GM11168 (cell line): Measurements from ENCODE around the gene MAP6.

Source experiments
- in situ Hi-C: fragments of 300-500 bp; cut with MboI; formaldehyde crosslinking; loops from one replicate; pipeline ENCODE4 v1.12.0; 2022; ENCODE audit warnings: low sequenced_read_pairs; ENCODE audit not compliant: unreplicated experiment

MAP6 gene

DNA sequence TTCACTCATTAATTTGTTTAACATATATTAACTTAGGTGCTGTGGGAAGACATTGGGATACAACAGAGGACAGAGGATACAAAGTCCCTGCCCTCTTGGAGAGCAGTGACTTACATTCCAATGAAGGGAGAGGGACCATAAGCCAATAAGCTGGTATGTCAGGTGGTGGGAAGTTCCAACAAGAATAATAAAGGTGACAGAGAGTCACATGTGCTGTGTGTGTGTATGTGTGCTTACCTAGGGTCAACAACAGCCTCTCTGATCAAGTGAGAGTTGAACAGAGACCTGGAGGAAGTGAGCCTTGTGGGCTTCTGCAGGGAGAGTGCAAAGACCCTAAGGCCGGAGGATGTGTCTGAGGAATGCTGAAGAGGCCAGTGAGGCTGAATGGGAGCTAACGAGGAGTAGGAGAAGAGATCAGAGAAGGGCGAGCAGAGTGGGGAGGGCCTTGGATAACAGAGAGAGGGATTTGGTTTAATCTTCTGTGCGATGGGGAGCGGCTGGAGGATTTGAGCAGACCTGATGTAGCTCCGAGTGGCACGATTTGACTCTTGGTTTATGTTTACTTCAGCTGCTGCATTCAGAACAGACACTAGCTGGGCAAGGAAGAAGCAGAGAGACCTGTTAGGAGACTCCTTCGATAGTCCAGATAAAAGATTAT, 35.3 kb downstream of the MAP6 start:
- in situ Hi-C loops, result no loop called here

DNA sequence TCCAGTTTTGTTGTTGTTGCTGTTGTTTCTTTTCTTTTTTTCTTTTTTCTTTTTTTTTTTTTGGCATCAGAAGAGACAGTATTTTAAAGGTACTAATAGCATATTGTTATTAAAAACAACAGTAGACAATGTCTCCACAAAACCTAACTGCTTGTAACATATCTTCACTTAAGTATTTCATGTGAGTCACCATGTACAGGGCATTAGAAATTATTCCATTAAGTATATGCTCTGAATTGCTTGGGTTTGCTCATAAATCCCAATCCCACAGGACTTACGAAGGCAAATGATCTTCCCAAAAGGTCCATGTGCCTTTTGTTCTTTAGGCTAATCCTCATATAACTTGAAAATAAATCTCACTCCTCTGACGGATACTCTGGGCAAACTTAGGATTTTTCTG, 35.9 kb downstream of the MAP6 start:
- in situ Hi-C loops, result no loop called here

DNA sequence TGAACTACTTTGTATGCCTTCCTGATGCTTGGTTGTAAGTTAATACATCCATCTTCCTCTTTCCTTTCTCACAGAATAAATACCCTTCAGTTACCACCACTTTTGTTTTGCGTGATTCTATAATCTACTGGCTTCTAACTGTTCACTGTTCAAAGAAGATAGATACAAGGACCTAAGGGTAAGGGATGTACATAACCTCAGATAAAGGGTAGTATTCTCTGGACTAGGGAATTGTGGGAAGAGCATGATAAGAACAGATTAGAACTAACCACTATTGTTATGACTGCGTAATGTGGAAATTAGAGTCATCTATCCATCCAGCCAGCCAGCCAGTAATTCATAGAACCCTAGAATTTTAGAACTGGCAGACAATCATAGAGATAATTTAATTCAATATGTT, 36.4 kb downstream of the MAP6 start:
- in situ Hi-C loops, result no loop called here

DNA sequence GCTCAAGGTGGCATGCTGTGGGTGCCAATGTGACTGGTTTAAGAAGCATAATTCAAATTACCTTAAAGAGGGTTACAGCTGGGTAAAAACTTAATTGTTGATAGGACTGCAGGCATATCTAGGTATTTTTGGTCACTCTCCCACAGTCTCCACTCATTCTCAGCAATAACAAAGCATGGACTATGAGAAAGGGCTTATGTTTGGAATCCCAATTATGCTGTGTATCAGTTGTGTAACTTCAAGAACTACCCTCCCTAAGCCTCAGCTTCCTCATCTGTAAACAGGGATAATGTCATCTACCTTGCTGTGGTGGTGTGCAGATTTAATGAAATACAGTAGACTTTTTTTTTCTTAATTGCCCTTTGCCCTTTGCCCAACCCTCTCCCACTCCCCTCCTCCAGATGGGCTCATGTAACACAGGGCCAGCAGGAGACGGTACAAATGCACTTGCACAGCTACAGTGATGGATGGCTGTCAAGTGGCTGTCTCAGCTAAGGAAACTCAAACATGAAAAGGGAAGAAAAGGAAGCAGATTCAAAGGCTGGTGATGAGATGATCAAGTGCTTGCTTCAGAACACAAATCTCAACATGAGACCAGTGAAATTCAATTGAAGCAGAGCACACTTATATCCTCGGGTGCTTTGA, 37.6 kb downstream of the MAP6 start:
- in situ Hi-C loops, result no loop called here

DNA sequence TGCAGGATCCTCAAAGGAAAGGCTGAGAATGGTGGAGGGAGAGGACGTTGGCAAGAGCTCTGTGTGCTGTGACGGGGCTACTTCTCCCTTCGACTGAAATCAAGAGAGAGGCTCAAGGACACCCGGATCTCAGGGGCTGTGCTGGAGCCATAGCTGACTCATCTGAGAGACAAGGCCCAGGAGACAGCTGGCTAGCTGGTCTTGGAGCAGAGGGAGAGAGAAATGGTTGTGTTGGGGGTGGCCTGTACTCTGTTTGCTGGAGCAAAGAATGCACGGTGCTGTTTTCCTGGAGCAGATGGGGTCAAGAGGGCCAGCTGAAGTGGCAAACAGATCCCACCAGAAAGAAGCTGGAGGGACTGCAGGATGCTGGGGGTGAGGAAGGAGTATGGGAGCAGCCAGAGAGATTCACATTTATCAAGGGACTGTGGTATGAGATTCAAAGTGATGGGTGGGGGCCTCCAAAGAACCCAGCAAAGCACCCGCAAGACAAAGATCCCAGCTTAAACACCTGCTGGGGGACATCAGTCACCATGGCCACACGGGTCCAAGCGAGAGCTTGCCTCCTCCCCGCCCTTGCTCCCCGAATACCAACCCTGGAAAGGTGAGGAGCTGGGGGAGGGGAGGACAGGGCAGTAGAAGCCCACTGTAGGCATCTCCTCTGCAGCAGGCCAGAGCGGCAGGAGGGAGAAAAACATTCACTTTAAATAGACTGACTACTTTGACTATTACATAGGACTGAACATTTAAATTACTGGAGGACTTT, 40.8 kb downstream of the MAP6 start:
- in situ Hi-C loops, result no loop called here

DNA sequence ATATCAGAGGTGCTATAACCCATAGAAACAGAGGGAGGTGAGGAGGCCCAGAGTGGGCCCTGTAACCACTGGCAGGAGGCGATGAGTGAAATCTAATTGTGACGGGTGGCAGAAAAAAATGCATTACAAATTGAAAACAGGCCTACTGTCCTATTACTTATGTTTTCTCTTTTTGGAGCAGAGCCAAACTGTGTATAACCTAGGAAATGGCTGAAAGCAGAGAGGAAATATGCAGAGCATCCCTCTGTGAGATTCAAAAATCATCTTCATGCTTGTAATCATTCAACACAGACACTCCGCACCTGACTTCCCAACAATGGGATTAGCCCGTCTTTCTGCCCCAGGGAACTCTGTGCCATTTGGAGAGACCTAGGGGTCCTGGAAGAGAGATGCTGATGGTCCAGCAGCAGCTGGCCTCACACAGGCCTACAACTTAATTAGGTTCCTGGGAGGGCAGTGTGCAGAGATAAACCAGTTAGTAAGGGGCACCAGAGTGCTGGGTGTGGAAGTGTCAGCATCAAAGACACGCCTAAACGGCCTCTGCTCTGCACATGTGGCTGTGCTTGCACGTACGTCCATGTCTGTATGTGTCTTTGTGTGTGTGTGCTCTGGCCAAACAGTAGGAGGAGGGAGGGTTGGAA, 41.8 kb downstream of the MAP6 start:
- in situ Hi-C loops, result no loop called here

DNA sequence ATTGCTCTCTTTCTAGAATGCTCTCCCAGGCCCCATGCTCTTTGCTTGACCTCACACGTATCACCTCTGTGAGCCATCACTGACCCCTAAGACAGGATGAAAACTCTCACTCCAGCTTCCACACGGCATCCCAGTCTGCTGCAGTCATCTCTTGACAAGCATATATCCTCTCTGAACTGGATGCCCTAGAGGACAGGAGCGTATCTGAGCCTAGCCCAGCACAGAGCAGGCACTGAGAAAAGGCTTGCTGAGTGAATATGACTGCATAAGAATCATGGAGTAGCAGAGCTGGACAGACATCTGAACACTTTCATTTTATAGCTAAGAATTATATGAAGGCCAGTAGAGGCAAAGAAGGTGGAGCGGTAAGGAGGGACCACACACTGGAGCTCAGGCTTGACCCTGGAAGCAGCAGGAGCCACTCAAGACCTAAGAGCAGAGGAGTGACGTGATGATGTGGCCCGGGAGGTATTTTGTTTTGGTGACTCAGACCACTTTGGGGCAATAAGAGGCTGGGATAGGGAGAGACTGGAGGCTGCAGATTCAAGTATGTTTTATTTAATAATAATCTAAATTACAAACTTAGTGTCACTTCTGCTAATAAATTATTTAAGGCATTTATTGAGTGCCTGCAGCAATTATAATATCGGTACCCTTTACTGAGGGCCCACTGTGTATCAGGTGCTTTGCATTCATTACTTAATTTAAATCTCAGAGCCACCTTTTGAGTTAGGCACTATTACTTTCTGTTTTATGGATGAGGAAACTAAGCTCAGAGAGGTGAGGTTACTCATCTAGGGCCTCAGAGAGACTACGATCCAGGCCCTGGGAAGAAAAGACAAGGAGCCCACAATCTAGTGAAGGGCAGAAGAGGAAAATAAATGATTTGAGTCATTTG, 42.6 kb downstream of the MAP6 start:
- in situ Hi-C loops, result no loop called here

DNA sequence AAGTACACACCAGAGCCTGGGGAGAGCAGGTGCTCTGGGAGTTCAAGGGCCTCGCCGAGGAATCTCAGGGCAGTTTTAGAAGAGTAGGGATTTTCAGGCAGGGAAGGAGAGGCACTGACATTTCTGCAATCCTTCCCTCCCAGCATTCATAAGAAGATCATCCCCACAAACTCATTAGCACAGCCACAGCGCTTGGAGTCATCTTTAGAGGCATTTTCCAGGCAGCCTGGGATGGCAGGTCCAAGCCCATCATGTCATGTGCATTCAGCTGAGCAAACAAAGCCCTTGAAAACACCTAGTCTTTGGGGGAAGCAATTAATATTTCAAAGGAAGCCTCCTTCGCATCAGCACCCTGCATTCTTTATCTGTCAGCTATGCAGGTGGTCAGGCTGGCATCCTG, 43.8 kb downstream of the MAP6 start:
- in situ Hi-C loops, result no loop called here

DNA sequence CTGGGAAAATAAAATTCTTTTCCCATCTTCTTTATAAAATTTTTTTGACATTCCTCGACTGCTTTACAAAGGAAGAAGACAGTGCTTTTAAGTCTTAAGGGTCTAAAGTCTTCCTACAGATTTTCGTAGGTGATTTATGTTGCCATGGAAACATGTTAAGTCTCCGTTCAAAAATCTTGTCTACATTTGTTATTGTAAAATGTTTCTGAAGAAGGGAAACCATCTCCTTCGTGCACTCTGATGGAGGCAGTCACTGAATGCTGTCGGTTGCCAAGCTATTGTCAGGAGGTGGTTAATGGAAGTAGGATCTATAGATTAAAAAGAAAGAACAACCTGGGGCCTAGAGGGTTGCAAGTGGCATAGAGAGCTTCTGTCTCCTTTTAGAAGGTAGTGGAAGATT, 52.6 kb downstream of the MAP6 start:
- in situ Hi-C loops, result no loop called here

DNA sequence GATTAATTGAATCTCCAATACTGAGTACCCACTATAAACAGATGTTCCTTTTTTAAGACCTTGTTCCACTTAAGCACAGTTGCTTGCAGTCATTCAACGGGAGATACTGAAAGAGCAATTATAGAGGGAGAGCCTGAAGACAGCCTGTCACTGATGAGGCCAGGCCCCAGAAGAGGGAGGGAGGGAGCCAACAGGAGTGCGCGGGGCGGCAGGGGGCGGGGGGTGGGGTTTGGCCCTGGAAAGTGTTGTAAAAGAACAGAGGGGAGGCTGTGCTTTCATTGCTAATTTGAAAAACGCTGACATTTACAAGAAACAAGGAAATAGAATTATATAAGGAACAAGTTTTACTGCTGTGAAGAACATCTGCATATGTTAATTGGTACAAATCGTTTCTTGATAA, 53.1 kb downstream of the MAP6 start:
- in situ Hi-C loops, result no loop called here

DNA sequence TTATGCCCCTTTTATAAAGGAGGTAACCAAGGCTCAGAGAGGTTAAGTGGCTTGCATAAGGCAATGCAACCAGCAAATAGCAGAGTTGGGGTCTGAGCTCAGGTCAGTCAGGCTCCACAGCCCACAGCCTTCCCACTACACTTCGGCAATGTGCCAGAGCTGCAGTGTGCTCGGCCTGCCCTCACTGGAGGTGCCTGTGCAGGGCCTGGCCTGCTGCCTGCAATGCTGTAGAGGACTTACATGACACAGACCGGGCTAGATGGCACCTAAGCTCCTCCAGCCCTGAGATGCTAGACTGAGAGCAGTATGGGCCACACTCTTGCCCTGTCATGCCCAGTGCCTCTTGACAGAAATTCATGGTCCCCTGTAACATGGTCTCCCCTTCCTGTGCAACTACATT, 57.0 kb downstream of the MAP6 start:
- in situ Hi-C loops, result no loop called here

DNA sequence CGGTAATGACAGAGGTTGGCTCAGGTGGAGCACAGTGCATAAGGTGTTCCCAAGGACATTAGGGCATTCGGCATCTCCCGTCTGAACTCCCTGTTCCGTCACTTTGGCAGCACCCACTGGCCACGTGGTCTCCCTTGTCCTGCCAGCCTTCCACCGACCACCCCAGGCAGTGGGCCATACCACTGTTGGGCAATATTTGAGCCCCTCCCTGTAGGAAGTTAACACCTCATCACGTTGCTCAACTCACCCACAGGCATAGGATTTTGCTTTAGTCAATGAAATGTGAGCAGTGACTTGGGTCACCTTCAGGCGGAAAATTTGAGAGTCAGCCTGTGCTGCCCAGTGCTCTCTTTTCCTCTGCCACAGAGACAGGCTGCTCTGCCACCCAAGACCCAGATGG, 62.7 kb downstream of the MAP6 start:
- in situ Hi-C loops, result no loop called here

DNA sequence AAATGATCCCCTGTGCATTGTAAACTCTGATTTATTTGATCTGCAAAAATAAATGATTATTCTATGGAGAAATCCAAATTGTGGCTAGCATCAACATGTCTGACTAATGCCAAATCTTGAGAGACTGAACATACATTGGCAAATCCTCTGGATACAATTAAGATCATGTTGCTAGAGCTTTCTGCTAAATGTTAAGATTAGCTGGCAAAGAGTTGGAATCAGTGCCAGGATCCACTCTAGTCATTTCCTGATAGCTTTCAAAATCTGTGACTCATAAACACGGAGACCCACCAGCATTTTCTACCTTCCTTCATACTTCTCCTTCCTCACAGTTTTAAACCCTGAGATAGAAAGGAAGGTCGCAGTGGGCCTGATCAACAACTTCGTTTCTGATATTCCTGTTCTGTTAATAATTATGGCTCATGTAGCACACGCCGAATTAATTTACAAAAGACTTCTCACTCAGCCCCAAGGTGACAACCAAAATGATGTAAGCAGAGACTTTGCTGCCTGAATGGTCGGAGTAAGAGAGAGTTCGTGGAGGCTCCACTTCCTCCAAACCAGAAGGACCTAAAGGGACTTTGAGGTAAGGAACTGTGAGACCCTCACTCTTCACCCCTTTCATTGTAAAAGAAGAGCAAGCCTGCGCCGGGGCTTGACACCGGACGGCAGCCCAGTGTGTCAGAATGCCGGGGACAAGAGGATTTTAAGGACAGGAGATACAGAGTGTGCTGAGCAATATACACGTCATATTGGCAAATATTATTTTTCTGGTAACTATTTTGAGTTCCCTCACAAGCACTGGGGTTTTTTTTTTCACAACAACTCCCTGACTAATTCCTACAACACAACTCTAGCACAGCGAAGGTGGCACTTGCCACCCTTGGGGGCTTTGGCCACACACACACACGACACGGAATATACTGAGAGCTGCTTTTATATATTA, 64.8 kb downstream of the MAP6 start:
- in situ Hi-C loops, result no loop called here

DNA sequence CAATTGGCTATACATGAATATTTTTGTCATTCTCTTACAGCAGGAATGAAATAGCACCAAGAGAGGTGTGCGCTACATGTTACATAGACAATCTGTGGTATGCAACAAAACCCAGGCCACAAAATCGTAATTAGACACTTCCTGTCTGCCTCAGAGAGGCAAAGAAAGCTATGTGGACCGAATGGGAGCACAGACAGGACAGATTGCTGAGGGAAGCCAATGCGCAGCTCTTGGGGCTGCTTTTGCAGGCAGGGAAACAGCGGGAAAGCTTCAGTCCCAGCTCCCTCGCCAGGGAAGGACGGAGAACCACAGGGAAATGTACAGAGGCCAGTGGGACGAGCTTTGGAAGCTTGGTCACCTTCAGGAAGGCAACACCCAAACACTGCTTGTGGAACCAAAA, 65.9 kb downstream of the MAP6 start:
- in situ Hi-C loops, result no loop called here

DNA sequence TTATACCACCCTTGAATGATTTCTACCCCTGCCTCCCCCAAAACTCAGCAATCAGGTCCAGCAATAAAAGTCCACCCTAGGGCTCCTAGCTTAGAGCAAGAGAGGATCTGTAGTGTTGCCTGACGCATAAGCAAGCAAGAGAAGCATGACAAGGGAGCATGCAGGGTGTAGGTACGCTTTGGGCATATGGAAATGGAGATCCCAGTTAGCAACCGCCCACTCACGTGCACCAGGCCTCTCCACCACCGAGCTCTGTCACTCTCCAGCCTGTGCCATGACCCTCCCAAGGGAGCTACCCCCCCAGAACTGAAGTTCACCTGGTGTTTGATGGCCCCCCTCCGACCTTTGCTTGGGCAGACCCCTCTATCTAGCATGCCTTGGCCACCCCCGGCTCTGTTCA, 67.3 kb downstream of the MAP6 start:
- in situ Hi-C loops, result no loop called here

DNA sequence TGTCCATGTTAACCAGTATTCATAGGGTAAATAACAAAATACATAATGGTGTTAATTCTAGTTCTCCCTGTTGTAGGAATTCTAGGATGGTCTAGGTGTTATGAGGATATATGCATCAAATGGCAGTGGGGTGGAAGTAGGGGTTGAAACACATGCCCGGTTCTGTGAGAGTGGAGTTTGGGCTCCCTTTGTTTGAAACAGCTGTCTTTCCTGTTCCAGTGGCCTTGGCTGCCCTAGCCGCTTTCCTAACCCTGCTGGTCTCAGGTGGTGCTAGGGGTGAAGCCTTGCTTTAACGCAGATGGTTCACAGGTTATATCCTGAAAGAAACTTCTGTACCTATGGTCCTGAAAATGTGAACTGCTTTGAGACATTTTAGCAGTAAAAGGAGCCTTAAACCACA, 68.5 kb downstream of the MAP6 start:
- in situ Hi-C loops, result no loop called here

DNA sequence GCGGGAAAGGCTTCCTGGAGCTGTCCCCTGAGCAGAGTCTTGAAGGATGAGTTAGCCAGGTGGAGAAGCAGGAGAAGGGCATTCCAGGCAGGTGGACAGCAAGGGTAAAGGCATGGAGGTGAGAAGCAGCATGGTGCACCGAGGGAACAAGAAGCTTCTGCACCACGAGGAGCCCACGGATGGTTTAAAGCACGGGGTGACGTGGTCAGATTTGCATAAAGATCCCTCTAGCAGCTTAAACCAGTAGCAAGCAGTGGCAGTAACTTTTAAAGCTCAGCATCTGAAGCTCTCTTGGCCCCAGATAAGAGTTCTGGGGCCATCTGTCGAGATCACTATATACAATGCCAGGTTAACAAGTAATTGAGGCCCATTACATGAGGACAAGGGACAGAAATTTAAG, 69.9 kb downstream of the MAP6 start:
- in situ Hi-C loops, result no loop called here

DNA sequence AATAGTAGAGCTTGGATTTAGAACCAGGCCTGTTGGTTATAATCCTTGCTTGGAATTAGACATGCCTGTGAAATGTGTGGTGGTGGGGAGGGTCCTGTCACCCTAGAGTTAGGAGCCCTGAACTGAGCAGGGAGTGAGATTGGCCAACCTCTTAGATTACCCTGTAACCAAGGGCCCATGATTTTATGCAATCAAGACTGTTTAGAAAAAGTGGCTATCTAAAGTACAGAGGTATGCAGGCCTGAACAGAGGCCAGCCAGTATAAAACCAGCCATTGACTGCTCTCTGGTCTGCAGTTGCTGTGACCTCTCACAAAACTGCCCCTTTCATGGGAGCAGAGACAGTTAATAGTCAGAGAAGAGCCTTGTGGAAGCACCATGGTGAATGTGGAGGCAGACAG, 70.6 kb downstream of the MAP6 start:
- in situ Hi-C loops, result no loop called here

DNA sequence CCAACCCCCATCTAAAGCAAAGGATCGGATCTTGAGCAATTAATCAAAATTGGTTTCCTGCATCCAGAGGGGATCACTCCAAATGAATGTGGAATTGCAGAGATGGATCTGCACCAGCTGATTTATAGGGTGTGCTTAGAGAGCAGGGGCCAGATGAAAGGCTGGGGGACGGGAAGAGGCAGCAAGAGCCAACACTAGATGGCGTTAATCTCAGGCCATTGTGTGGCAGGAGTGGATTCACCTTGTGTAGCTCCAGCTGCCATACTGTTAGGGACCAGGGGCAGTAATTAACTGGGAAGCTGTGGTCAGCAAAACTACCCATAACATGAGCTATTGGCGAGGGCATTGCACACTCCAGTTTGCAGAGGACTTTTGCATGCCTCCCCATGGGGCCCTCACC, 71.2 kb downstream of the MAP6 start:
- in situ Hi-C loops, result no loop called here
